HL-60 (cell line): ENCODE measurements around the gene ACOD1.

Experiments
- DNase-seq, 2 experiments: peaks; one replicate each; pipeline ENCODE4 v3.0.0-alpha.2; 2010 to 2020; ENCODE audit warnings: low read depth in 1 of 2, low spot score in 1 of 2
- H3K27ac ChIP-seq: fragments of 250-450 bp; sonication (Bioruptor Pico); replicated peaks from 2 replicates; pipeline ENCODE4 v1.5.1; 2020; ENCODE audit warnings: mild to moderate bottlenecking, moderate library complexity
- H3K27me3 ChIP-seq: fragments of 250-450 bp; sonication (Bioruptor Pico); 2 replicates; pipeline ENCODE4 v1.5.1; 2021; ENCODE audit warnings: mild to moderate bottlenecking, moderate library complexity; ENCODE audit not compliant: insufficient read depth, poor library complexity, severe bottlenecking
- H3K4me3 ChIP-seq: replicated peaks from 2 replicates; pipeline ENCODE4 v1.5.1; 2011; ENCODE audit warnings: mild to moderate bottlenecking, control low read depth, low read length; ENCODE audit not compliant: insufficient read depth
- GABPA ChIP-seq: IDR thresholded peaks from 2 replicates; pipeline ENCODE4 v1.6.1; 2012; ENCODE audit warnings: low read depth
- POLR2AphosphoS5 ChIP-seq: IDR thresholded peaks from 2 replicates; pipeline ENCODE4 v1.6.1; 2012; ENCODE audit warnings: low read depth
- SPI1 ChIP-seq: IDR thresholded peaks from 2 replicates; pipeline ENCODE4 v1.6.1; 2012; ENCODE audit warnings: low read depth, mild to moderate bottlenecking, borderline replicate concordance
- TF ChIP-seq, protein P1 (sequence below): IDR thresholded peaks from 2 replicates; pipeline ENCODE4 v1.6.1; 2012; ENCODE audit warnings: low read depth; ENCODE audit not compliant: insufficient replicate concordance
- TF ChIP-seq, protein P2 (sequence below): IDR thresholded peaks from one replicate; pipeline ENCODE4 v1.5.1; 2011; ENCODE audit warnings: low read length, control low read depth, inconsistent platforms; ENCODE audit not compliant: insufficient read depth

Gene ACOD1

DNA sequence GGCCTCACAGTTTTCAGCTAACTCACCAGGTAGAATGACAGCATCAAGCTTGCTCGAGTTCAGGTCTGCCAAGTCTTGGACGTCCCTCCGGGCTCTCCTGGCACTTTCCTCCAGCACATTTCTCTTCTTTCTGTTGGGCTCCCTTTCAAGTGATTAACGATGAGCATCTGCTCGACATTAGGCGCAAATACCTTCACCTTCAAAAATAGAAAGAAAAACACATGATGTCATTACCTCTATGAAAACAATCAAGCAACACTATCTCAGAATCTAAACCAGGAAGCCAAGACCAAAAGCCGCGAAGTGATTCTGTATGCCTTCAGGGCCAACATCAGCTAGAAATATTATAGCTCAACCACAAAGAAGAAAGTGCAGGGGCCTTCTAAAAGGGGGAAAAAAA is 28.2 kb downstream of the ACOD1 start:
- peaks cover 25% of the 10 kb centered on the region for H3K27me3 ChIP-seq
- no peak for DNase-seq
- no peak overlapping the region for H3K4me3 ChIP-seq
- TF ChIP-seq POLR2AphosphoS5 (no peak), GABPA (no peak), SPI1 (no peak)
- TF ChIP-seq, protein P1, sequence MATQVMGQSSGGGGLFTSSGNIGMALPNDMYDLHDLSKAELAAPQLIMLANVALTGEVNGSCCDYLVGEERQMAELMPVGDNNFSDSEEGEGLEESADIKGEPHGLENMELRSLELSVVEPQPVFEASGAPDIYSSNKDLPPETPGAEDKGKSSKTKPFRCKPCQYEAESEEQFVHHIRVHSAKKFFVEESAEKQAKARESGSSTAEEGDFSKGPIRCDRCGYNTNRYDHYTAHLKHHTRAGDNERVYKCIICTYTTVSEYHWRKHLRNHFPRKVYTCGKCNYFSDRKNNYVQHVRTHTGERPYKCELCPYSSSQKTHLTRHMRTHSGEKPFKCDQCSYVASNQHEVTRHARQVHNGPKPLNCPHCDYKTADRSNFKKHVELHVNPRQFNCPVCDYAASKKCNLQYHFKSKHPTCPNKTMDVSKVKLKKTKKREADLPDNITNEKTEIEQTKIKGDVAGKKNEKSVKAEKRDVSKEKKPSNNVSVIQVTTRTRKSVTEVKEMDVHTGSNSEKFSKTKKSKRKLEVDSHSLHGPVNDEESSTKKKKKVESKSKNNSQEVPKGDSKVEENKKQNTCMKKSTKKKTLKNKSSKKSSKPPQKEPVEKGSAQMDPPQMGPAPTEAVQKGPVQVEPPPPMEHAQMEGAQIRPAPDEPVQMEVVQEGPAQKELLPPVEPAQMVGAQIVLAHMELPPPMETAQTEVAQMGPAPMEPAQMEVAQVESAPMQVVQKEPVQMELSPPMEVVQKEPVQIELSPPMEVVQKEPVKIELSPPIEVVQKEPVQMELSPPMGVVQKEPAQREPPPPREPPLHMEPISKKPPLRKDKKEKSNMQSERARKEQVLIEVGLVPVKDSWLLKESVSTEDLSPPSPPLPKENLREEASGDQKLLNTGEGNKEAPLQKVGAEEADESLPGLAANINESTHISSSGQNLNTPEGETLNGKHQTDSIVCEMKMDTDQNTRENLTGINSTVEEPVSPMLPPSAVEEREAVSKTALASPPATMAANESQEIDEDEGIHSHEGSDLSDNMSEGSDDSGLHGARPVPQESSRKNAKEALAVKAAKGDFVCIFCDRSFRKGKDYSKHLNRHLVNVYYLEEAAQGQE, result no peak
- TF ChIP-seq, protein P2, sequence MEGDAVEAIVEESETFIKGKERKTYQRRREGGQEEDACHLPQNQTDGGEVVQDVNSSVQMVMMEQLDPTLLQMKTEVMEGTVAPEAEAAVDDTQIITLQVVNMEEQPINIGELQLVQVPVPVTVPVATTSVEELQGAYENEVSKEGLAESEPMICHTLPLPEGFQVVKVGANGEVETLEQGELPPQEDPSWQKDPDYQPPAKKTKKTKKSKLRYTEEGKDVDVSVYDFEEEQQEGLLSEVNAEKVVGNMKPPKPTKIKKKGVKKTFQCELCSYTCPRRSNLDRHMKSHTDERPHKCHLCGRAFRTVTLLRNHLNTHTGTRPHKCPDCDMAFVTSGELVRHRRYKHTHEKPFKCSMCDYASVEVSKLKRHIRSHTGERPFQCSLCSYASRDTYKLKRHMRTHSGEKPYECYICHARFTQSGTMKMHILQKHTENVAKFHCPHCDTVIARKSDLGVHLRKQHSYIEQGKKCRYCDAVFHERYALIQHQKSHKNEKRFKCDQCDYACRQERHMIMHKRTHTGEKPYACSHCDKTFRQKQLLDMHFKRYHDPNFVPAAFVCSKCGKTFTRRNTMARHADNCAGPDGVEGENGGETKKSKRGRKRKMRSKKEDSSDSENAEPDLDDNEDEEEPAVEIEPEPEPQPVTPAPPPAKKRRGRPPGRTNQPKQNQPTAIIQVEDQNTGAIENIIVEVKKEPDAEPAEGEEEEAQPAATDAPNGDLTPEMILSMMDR, result no peak
- H3K27ac ChIP-seq, result no peak overlapping the region

DNA sequence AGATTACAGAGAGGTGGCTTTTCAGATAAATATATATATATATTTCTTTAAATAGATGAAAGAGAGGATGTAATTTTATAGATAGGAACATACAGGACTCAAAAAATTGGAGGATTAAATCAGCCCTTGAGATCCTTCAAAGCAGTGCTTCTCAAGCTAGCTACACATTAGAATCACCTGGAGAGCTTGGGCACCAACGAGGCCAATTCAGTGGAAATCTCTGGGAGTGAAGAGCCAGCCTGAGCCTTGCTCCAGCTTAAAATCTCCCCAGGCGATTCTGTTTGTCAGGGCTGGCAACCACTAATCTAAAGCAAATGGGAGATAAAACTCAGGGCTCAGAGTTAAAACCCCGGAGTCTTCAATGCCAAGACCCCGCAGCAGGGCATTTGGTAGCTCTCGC is 28.6 kb downstream of the ACOD1 start:
- TF ChIP-seq SPI1 (no peak), GABPA (no peak)
- TF ChIP-seq, protein P1, result no peak
- no peak overlapping the region for H3K27ac ChIP-seq
- no peak overlapping the region for H3K4me3 ChIP-seq
- H3K27me3 ChIP-seq, result peaks cover 28% of the 10 kb centered on the region
- no peak for DNase-seq

DNA sequence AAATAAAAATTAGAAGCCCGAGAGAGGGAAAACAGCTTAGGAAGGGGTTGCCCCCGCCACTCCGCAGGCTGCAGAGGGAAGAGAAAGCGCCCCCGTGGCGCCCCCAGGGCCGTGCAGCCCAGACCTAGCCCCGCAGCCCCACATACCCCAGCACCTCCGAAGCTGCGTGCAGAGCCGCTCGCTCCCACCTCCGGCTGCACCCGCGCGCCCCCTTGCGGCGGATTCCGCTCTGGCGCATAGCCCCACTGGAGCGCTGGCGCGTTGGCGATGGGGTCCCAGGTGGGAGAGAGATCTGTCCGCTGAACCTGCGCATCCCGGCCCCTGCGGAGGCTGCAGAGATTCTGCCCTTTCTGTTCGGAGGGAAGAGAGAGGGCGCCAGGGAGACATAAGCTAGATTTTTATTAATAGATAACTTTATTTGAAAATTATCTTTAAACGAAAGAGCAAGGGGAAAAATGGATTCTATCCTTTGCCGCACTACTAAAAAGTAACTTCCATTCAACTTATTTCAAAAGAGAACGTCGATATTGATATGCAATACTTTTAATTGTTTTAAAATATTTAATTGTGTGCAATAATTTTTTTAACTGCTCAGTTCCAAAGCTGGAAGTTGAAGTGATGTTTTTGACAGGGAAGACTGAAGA is 31.9 kb downstream of the ACOD1 start:
- TF ChIP-seq, protein P2, result peak; percentile 74
- TF ChIP-seq, protein P1, result no peak
- H3K27me3 ChIP-seq, result peaks cover 19% of the 10 kb centered on the region
- peak in 1 of 2 experiments; percentile 75 for DNase-seq
- H3K4me3 ChIP-seq, result no peak overlapping the region; the same call in 1 of the 2 replicates
- H3K27ac ChIP-seq, result no peak overlapping the region
